SU-DHL-6 (cell line): ENCODE results near the gene RBMS1.

Experiments
- H2AFZ ChIP-seq: fragments of 200-600 bp; sonication (generic); 2 replicates; pipeline ENCODE4 v1.6.1; 2014; ENCODE audit warnings: low read depth, mild to moderate bottlenecking, moderate library complexity, mixed read lengths, antibody characterized with exemption, low read length; ENCODE audit not compliant: severe bottlenecking
- H3F3A ChIP-seq: fragments of 200-600 bp; shearing (Covaris generic); 2 replicates; pipeline ENCODE4 v1.6.0; 2016; ENCODE audit warnings: antibody characterized with exemption, mild to moderate bottlenecking; ENCODE audit not compliant: insufficient read depth
- H3K27ac ChIP-seq: fragments of 200-600 bp; sonication (generic); 2 replicates; pipeline ENCODE4 v1.5.1; 2016; ENCODE audit warnings: low read depth, mild to moderate bottlenecking, low read length, moderate library complexity, mixed read lengths
- H3K27me3 ChIP-seq: fragments of 200-600 bp; sonication (generic), shearing (Covaris generic); 2 replicates; pipeline ENCODE4 v1.6.0; 2014; ENCODE audit warnings: mild to moderate bottlenecking, low read length
- H3K36me3 ChIP-seq: fragments of 200-600 bp; sonication (generic); 2 replicates; pipeline ENCODE4 v1.6.1; 2014; ENCODE audit warnings: mild to moderate bottlenecking, low read length, mixed read lengths
- H3K4me2 ChIP-seq: fragments of 300-600, 200-600 bp; shearing (Covaris generic), sonication (generic); 2 replicates; pipeline ENCODE4 v1.6.0; 2014; ENCODE audit warnings: low read length, low read depth, mild to moderate bottlenecking; ENCODE audit not compliant: poor library complexity, severe bottlenecking
- H3K4me3 ChIP-seq: fragments of 200-600 bp; sonication (generic); 2 replicates; pipeline ENCODE4 v1.5.1; 2014; ENCODE audit warnings: antibody characterized with exemption, low read length, mild to moderate bottlenecking, mixed read lengths; ENCODE audit not compliant: insufficient read depth, poor library complexity, severe bottlenecking
- H3K79me2 ChIP-seq: fragments of 200-600 bp; sonication (generic); 2 replicates; pipeline ENCODE4 v1.6.1; 2014; ENCODE audit warnings: mild to moderate bottlenecking, low read length, moderate library complexity; ENCODE audit not compliant: insufficient read depth
- H3K9ac ChIP-seq: fragments of 200-600 bp; sonication (generic); 2 replicates; pipeline ENCODE4 v1.7.0; 2014; ENCODE audit warnings: mild to moderate bottlenecking, low read length
- H3K9me2 ChIP-seq: fragments of 200-600 bp; sonication (generic); replicated peaks from 2 replicates; pipeline ENCODE4 v1.6.1; 2014; ENCODE audit warnings: low read length; ENCODE audit not compliant: insufficient read depth
- H3K9me3 ChIP-seq: fragments of 200-600 bp; sonication (generic); 2 replicates; pipeline ENCODE4 v1.6.1; 2014; ENCODE audit warnings: low read length, mixed read lengths; ENCODE audit not compliant: insufficient read depth
- H4K20me1 ChIP-seq: fragments of 200-600 bp; sonication (generic); 2 replicates; pipeline ENCODE4 v1.6.1; 2014; ENCODE audit warnings: low read depth, mild to moderate bottlenecking, antibody characterized with exemption, low read length, moderate library complexity, mixed read lengths
- EZH2phosphoT487 ChIP-seq: fragments of 200-600 bp; sonication (generic), shearing (Covaris generic); conservative IDR thresholded peaks from 2 replicates; pipeline ENCODE4 v1.6.1; 2018; ENCODE audit warnings: mild to moderate bottlenecking, antibody characterized with exemption, low read length, moderate library complexity, mixed read lengths
- TF ChIP-seq, protein P1 (sequence below): fragments of 200-600 bp; sonication (generic); IDR thresholded peaks from one replicate; pipeline ENCODE4 v1.5.1; 2017; ENCODE audit warnings: antibody characterized with exemption, mild to moderate bottlenecking, low read length, moderate library complexity; ENCODE audit not compliant: insufficient read depth, poor library complexity, severe bottlenecking

Gene RBMS1

DNA sequence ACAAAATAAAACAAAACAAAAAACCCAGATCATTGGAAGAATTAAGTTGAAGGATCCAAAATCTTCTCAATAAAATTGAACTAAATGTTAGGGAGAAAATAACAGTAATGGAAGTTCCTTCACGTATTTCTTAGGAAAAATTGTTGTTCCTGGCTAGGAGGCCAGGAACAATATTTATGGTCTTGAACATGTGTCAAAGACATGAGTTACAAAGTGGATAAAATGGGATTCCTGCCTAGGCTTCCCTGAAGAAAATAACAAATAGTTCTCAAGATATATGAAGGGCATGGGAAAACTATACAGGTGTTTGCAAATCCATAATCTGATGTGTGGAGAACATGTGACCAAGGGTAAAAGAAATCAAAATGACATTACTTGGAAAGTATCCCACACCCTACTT, 225.9 kb downstream of the RBMS1 start:
- no peaks in the 10 kb centered on the region for H3K36me3 ChIP-seq
- TF ChIP-seq EZH2phosphoT487, result no peak
- TF ChIP-seq, protein P1, sequence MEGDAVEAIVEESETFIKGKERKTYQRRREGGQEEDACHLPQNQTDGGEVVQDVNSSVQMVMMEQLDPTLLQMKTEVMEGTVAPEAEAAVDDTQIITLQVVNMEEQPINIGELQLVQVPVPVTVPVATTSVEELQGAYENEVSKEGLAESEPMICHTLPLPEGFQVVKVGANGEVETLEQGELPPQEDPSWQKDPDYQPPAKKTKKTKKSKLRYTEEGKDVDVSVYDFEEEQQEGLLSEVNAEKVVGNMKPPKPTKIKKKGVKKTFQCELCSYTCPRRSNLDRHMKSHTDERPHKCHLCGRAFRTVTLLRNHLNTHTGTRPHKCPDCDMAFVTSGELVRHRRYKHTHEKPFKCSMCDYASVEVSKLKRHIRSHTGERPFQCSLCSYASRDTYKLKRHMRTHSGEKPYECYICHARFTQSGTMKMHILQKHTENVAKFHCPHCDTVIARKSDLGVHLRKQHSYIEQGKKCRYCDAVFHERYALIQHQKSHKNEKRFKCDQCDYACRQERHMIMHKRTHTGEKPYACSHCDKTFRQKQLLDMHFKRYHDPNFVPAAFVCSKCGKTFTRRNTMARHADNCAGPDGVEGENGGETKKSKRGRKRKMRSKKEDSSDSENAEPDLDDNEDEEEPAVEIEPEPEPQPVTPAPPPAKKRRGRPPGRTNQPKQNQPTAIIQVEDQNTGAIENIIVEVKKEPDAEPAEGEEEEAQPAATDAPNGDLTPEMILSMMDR, result no peak
- H3K27ac ChIP-seq, result no peak overlapping the region
- H3K9me3 ChIP-seq, result no peaks in the 10 kb centered on the region
- H3K9ac ChIP-seq, result no peak overlapping the region
- H3K9me2 ChIP-seq, result no peaks in the 10 kb centered on the region
- no peak overlapping the region for H3K4me3 ChIP-seq
- no peaks in the 10 kb centered on the region for H3K27me3 ChIP-seq
- H3F3A ChIP-seq, result no peaks in the 10 kb centered on the region
- H3K79me2 ChIP-seq, result no peaks in the 10 kb centered on the region
- H3K4me2 ChIP-seq, result no peak overlapping the region
- no peaks in the 10 kb centered on the region for H4K20me1 ChIP-seq
- H2AFZ ChIP-seq, result no peak overlapping the region

DNA sequence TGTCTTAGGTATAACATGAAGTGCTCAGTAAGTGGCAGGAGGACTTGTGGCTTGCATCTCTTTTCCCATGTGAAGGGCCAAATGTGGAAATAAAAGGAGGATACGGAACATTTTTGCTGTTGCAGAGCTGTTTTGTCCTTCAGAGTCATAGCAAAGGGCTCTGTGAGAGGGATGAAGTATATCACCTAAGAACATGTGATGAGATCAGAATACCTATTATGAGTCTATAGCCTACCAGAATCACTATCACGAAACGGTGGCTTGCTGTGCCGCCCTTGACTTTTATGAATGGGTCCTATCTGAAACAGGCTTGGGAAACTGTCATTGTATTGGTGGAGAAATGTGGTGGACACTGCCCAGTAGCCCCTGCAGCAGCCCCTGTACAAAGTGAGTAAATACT, 226.6 kb downstream of the RBMS1 start:
- Histone ChIP-seq H3K4me3 (no peak overlapping the region), H3K27me3 (no peaks in the 10 kb centered on the region), H3K36me3 (no peaks in the 10 kb centered on the region), H2AFZ (no peak overlapping the region), H3F3A (no peaks in the 10 kb centered on the region), H3K4me2 (no peak overlapping the region), H3K27ac (no peak overlapping the region), H3K9me2 (no peaks in the 10 kb centered on the region), H3K79me2 (no peaks in the 10 kb centered on the region), H3K9ac (no peak overlapping the region), H4K20me1 (no peaks in the 10 kb centered on the region), H3K9me3 (no peaks in the 10 kb centered on the region)
- no peak for TF ChIP-seq EZH2phosphoT487
- TF ChIP-seq, protein P1, result no peak

DNA sequence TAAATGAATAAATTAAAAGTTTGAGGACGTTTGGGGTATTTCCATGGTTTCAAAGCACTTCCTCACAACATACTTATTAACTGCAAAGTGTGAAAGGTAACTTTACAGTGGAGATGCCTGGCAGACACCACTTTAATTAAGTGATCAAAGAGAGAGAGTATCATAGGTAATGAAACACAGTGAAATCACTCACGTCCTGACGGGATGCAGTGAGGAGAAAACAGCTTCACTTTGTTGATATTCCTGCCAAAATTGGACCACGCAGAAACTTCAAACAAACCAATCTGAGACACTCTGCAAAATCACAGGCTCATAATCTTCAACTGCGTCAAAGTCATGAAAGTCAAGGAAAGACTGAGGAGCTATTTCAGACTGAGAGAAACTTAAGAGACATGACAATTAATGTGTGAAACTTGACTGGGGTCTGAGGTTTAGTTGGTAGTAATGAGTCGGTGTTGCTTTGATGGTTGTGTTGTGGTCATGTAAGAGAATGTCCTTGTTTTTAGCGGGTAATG, 227.5 kb downstream of the RBMS1 start:
- Histone ChIP-seq H3K27ac (no peak overlapping the region), H3K4me2 (no peak overlapping the region), H3K79me2 (no peaks in the 10 kb centered on the region), H3K4me3 (no peak overlapping the region), H2AFZ (no peak overlapping the region), H4K20me1 (no peaks in the 10 kb centered on the region), H3K9me3 (no peaks in the 10 kb centered on the region), H3K9ac (no peak overlapping the region), H3K36me3 (no peaks in the 10 kb centered on the region), H3K27me3 (no peaks in the 10 kb centered on the region), H3F3A (no peaks in the 10 kb centered on the region), H3K9me2 (no peaks in the 10 kb centered on the region)
- TF ChIP-seq EZH2phosphoT487, result no peak
- TF ChIP-seq, protein P1, result no peak

DNA sequence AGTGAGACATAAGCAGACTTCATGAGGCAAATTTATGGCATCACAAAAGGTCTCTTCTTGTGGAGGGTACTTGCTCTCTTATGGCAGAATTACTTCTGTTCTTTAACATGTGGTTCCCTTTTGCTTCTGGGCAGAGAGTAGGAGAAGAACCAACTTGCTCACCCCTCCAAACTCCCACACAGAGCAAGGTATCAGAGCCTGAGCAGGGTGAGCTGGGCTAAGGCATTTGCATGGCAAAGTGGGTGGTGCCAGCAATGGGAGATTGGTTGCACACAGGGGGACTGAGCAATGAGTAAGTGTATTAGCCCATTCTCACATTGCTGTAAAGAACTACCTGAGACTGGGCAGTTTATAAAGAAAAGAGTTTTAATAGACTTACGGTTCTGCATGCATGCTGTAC, 229.3 kb downstream of the RBMS1 start:
- H3K9me2 ChIP-seq, result no peaks in the 10 kb centered on the region
- no peaks in the 10 kb centered on the region for H4K20me1 ChIP-seq
- no peak overlapping the region for H3K4me3 ChIP-seq
- no peaks in the 10 kb centered on the region for H3K27me3 ChIP-seq
- TF ChIP-seq, protein P1, result no peak
- TF ChIP-seq EZH2phosphoT487, result no peak
- H3K79me2 ChIP-seq, result no peaks in the 10 kb centered on the region
- H3K4me2 ChIP-seq, result no peak overlapping the region
- H3K36me3 ChIP-seq, result no peaks in the 10 kb centered on the region
- no peaks in the 10 kb centered on the region for H3F3A ChIP-seq
- H3K9me3 ChIP-seq, result no peaks in the 10 kb centered on the region
- no peak overlapping the region for H3K9ac ChIP-seq
- H3K27ac ChIP-seq, result no peak overlapping the region
- no peak overlapping the region for H2AFZ ChIP-seq
